ENCODE measurements around the gene STMP1. TPM values are rescaled to one million over a fixed set of nuclear protein-coding genes. Genes with fewer than 3 reads are reported as not detected.
"Not testable (repeated sequence)": the region's sequence is repeated elsewhere in the genome, so short reads cannot be mapped to it uniquely, and the experiment has no call there.

Gene STMP1
- total RNA-seq, 1 donor from 2014 or later: 5.4 TPM

DNA sequence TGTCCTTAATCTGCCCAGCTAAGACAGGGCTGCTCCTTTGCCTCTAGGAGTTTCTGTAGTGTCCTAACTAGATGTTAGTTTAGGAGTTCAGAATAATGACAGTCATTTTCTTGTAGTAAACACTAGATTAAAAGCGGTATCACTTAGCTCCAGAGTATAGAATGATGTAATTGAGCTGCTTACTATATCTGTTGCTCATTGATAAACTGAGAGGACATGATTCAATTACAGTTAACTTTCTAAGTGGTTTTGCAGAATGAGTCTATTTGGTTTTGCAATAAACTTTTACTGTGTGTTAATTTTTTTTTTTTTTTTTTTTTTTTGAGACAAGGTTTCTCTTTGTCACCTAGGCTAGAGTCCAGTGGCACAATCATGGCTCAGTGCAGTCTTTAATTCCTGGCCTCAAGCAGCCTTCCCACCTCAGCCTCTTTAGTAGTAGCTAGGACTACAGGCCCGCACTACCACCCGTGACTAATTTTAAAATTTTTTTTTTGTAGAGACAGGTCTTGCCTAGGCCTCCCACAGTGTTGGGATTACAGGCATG, 1.8 kb downstream of the STMP1 start:
- no peak for DNase-seq (ENCODE audit: low read depth in 2 of 2)

- DNase-seq (ENCODE audit: low read depth in 2 of 2): no peak
Observed at GRCh38 chr7:135665042-135665441, 2.7 kb downstream of the STMP1 start.

DNA sequence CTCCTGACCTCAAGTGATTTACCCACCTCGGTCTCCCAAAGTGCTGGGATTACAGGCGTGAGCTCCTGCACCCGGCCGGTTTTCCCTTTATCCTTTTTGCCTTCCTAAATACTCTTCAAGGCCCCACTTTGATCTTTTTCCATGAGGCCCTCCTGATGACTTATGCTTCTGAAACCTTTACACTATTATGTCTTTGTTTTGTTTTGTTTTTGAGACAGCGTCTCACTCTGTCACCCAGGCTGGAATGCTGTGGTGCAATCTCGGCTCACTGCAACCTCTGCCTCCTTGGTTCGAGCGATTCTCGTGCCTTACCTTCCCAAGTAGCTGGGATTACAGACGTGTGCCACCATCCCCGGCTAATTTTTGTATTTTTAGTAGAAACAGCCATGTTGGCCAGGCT, 3.8 kb downstream of the STMP1 start:
- DNase-seq (ENCODE audit: low read depth in 2 of 2): no peak

DNA sequence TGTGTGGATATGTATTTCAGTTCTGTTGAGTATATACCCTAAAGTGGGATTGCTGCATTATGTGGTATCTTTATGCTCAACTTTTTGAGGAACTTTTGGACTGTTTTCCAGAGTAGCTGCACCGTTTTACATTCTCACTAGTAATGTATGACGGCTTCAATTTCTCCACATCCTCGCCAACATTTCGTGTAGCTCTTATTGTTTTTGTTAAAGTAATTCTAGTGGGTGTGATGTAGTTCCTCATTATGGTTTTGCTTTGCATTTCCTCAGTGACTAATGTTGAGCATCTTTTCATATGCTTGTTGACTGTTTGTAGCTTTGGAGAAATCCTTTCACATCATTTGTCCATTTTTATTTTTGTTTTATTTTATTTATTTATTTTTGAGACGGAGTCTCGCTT, 4.5 kb downstream of the STMP1 start:
- peak in 1 of 2 donors; percentile 19 for DNase-seq (ENCODE audit: low read depth in 2 of 2)

GRCh38 chr7:135667626-135668025, 5.3 kb downstream of the STMP1 start:
- DNase-seq (ENCODE audit: low read depth in 2 of 2): not testable (repeated sequence)

GRCh38 chr7:135668852-135669395, 6.6 kb downstream of the STMP1 start:
- DNase-seq (ENCODE audit: low read depth in 2 of 2): not testable (repeated sequence)

GRCh38 chr7:135669774-135670173, 7.5 kb downstream of the STMP1 start:
- DNase-seq (ENCODE audit: low read depth in 2 of 2): no peak

DNA sequence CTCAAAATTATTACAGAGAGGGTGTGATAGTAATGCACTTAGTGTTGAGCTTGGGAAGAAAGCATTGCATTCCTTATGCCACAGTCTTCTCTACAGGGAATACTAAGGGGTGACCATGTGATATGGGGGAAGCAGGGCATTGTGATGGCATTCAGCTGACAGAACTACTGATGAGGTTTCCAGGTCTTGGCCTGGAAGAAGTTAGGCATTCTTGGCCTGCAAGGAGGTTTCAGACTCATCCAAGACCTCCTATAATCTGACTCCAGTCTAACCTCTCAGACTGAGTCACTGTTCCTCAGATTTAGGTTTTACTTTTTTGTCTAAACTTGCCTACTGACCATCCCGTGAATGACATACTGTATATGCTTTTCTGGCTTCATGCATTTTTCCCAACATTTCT, 7.9 kb downstream of the STMP1 start:
- DNase-seq (ENCODE audit: low read depth in 2 of 2): peak in 1 of 2 donors; percentile 67

DNA sequence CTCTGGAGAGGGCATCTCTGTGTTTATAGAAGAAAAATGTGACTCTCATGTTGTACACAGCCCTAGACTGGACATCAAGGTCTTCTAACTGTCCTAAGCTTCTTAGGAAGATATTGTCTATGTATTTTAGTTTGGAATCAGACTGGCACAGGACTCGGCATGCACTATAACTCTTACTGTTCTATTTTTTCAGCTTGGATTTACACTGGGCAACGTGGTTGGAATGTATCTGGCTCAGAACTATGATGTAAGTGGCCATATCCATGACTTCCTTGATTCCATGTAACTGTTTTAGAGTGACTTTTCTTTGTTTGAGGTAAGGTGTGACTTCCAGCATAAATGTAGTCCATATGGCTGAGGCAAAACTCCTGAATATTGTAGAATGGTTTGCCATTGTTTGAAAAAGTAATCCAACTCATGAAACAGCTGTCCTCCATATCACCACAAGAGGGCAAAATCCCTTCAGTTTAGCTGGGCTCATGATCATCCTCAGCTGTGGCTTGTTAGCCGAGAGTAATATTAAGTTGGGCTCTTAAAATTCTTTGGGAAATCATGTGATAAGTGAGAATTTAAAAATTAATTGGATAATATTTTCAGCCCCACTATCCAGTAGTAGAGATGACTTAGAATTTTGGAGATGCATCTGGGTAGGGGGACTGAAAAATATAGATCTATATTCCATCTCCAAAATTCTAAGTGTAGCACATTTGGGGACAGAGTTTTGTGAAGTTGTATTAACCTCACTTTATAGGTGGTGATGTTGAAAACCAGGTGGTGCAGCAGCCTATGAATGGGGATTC, 10.4 kb downstream of the STMP1 start:
- peak; percentile 84 to 89 for DNase-seq (ENCODE audit: low read depth in 2 of 2)

DNA sequence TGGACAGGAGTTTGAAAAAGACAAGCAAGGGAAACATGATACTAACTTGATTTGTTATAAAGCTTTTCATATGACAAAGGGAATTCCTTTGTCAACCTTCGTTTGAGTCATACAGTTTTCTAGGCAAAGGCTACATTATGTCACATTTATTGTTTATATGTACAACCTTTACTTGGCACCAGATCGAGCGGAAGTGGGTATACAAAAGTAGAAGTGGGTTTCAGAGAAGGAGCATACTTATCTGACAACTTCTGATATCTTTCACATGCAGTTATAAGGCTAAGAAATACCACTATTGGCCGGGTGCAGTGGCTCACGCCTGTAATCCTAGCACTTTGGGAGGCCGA, 11.0 kb downstream of the STMP1 start:
- DNase-seq (ENCODE audit: low read depth in 2 of 2): peak; percentile 29 to 80

DNA sequence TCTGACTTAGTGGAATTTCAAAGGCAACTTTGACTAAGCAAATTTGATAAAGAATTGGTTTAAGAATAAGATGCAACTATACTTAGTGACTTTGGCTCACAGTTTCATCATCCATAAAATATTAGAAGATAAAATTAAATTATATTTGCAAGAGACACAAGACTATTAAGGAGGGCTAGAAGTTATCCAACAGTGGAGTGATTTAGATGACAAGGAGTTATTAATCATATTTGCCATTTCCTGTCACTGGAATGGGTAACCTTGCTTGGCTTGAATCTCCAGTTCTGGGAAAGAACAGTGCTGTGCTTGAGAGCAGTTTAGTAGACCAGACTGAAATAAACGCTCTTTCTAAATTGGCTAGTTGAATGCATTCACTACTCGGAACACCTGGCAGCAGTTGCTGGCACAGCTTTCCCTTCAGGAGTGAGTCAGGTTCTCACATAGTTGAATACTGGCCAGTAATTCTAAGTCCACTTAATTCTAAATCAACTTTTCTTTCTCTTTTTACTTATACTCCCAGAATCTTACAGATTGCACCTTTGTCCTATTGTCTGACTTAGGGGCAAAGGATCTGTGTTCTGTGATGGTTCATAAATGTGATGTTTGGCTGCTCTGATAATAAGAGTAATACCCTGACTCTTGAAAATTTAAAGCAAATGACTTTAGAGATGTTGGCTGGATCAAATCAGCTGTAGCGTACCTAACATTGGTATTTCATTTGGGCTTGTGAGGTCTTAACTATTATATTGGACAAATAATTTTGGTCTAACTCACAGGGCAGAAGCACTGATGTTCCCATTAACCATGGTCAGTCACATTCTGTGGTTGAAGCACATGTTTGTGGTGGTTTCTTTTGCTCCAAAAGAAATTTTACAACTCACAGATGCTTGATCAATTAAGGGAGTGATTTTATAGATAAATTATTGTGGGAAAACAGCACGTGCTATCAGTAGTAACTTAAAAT, 16.6 kb downstream of the STMP1 start:
- peak; percentile 42 to 81 for DNase-seq (ENCODE audit: low read depth in 2 of 2)

DNA sequence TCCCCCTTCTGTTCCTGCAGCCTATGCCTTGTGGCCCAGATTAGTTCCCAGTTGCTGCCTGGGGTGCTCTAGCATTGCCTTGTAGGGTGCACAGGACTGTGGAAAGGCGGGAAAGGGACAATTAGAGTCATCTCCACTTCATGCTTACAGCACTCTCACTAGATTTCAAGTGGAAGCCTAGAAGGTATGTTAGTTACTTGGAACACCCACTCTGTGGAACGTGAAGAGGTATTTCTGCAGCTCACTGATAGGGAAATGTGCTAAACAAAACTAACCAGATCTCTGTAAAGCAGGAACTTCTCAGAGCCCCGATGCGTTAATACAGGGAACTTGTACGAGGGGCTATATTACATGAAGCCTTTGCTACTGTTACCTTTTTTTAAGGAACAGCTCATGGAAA, 19.4 kb downstream of the STMP1 start:
- DNase-seq (ENCODE audit: low read depth in 2 of 2): no peak

DNA sequence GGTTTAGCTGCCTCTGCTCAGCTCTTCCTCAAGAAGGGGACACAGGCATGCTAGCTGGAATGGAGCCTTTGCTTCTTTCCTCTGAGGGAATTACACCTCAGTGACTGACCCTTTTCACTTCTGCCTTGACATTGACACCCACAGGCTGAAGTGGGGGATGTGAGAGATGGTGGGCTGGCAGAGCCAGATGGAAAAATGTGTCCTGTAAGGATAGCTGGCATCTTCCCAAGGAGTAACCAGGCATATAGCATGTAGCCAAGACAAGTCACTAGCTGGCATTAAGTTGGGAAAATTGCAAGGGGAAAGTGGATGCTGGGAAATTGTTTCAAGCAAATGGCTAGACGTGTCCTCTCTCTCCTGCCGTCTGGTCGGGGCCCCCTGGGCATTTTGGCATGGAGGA, 19.9 kb downstream of the STMP1 start:
- no peak for DNase-seq (ENCODE audit: low read depth in 2 of 2)

DNA sequence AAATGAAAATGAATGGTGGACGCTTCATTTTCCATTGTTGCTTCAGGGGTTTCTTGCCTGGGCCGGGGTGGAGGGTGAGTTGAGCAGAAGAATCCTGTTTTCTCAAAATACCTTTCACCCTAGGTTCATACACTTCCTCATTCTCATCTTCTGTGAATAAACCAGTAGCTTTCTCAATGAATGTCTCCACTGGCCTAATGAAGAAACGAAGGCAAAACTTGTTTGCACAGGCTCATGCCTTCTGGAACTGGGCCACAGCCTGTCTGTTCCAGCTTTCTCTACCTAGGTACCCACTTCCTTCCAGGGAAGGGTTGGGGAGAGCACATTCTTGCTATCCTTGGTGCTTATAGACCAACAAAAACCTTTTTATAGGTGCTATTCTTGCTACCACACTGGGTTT, 21.3 kb downstream of the STMP1 start:
- DNase-seq (ENCODE audit: low read depth in 2 of 2): no peak

- DNase-seq (ENCODE audit: low read depth in 2 of 2): peak in 1 of 2 donors; percentile 46
Observed at GRCh38 chr7:135684136-135684535, 21.8 kb downstream of the STMP1 start.

DNA sequence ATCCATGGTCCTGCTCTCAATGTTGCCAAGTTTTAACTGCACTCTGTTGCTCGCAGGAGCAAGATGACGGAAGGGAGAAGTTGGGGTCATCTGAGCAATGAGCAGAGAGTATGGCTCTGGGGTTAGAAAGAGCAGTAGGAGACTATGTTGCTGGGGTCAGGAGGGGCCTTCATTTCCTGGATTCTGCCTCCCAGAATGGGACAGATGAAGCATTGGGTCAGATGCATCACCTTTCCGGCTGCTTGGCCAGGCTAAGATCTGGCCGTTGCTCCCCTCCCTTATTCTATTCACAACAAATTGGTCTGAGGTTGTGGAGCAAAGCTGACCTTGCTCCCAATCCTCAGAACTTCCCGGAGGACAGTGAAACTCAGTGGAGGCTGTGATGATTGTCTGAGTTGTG, 22.4 kb downstream of the STMP1 start:
- peak in 1 of 2 donors; percentile 70 for DNase-seq (ENCODE audit: low read depth in 2 of 2)

GRCh38 chr7:135685306-135686084, 23.2 kb downstream of the STMP1 start:
- peak; percentile 56 to 90 for DNase-seq (ENCODE audit: low read depth in 2 of 2)

DNA sequence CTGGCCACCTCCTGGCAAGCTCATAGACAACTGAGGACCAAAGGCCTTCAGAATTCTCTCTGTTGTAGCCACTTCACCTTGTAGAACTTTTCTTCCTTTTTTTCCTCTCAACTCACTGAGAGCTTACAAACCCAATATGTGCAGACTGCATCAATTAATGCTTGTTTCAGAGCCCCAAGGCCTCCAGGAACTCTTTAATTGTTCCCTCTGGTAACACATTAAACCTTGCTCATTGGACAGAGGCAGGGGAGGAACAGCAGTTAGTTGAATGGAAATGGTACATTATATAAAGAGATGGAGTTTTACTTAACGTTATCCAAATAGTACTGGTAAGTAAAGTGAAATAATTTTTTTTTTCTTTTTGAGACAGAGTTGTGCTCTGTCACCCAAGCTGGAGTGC, 25.2 kb downstream of the STMP1 start:
- DNase-seq (ENCODE audit: low read depth in 2 of 2): no peak

DNA sequence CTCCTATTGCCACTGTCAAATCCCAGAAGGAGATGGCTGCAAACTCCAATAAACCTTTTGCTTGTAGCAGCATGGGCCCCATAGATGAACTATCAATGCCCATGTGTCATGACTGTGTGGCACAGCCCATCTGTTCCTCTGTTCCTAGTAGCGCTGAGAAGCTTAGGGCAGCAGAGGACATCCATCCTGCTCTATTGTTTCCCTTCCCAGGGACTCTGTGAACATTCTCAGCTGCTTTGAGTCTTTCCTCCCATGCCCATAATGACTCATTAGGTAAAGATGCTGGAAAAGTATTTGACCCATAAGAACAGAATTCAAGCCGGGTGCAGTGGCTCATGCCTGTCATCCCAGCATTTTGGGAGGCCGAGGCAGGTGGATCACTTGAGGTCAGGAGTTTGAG, 28.3 kb downstream of the STMP1 start:
- peak in 1 of 2 donors; percentile 86 for DNase-seq (ENCODE audit: low read depth in 2 of 2)

GRCh38 chr7:135692055-135692454, 29.7 kb downstream of the STMP1 start:
- DNase-seq (ENCODE audit: low read depth in 2 of 2): peak in 1 of 2 donors; percentile 89

DNA sequence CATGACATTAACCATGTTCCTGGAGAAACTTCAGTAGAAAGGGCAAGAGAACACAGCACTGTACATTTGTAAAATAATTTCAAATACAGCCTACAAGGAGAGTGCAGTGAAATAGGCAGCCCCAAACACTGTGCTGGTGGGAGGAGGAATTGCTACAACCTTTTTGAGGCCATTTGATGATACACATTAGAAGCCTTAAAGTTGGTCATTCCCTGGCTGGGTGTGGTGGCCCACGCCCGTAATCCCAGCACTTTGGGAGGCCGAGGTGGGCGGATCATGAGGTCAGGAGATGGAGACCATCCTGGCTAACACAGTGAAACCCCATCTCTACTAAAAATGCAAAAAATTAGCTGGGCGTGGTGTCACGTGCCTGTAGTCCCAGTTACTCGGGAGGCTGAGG, 30.3 kb downstream of the STMP1 start:
- not testable (repeated sequence) for DNase-seq (ENCODE audit: low read depth in 2 of 2)
